Esophagus muscularis mucosa (tissue), 4 donors: ENCODE results near the gene BCR. TPM values are rescaled to one million over a fixed set of nuclear protein-coding genes. Genes with fewer than 3 reads are reported as not detected.

Experiments
- DNase-seq: peaks from one replicate; pipeline ENCODE4 v3.0.0-alpha.2; 2017; ENCODE audit errors: extremely low spot score
- H3K27ac ChIP-seq, 4 donors: fragments of 200-600 bp; sonication (generic); replicated peaks in 1 of 4; 1 replicate in 3 of 4; 2 replicates in 1 of 4; pipeline ENCODE4 v1.5.1; 2016 to 2019; ENCODE audit warnings: mild to moderate bottlenecking in 1 of 4
- H3K27me3 ChIP-seq, 4 donors: fragments of 200-600 bp; sonication (generic); one replicate each; pipeline versions ENCODE4 v1.5.1 to v1.6.0; 2016 to 2019
- H3K36me3 ChIP-seq, 4 donors: fragments of 200-600 bp; sonication (generic); one replicate each; pipeline ENCODE4 v1.5.1; 2016 to 2019
- H3K4me1 ChIP-seq, 4 donors: fragments of 200-600 bp; sonication (generic); one replicate each; pipeline ENCODE4 v1.5.1; 2016 to 2019
- H3K4me3 ChIP-seq, 4 donors: fragments of 200-600 bp; sonication (generic); 1 replicate in 2 of 4; 2 replicates in 2 of 4; pipeline ENCODE4 v1.5.1; 2016 to 2019; ENCODE audit warnings: mild to moderate bottlenecking in 4 of 4, moderate library complexity in 1 of 4
- H3K9me3 ChIP-seq, 4 donors: fragments of 200-600 bp; sonication (generic); 1 replicate in 3 of 4; 2 replicates in 1 of 4; pipeline ENCODE4 v1.5.1; 2016 to 2019
- EP300 ChIP-seq: sonication (generic); formaldehyde crosslinking; IDR thresholded peaks from one replicate; pipeline ENCODE4 v1.6.1; 2017; ENCODE audit warnings: antibody characterized with exemption
- POLR2A ChIP-seq: fragments of 450-650 bp; IDR thresholded peaks from one replicate; pipeline ENCODE4 v1.6.1; 2017; ENCODE audit warnings: antibody characterized with exemption, moderate library complexity, mild to moderate bottlenecking, low read depth
- POLR2AphosphoS5 ChIP-seq, 2 donors: sonication (generic); formaldehyde crosslinking; IDR thresholded peaks; one replicate each; pipeline ENCODE4 v1.6.1; 2017; ENCODE audit warnings: antibody characterized with exemption in 2 of 2
- WGBS: methylation state at CpG from one replicate; pipeline ENCODE4 v1.1.5; 2018; 5-methylcytosine and 5-hydroxymethylcytosine counted together
- intact Hi-C: fragments of 100-400 bp; cut with DNase I; formaldehyde crosslinking; loops from one replicate; pipeline ENCODE4 v1.15.1; 2023
- total RNA-seq, 4 donors: library from RNA; depleted of rRNA; stranded (reverse); fragments of >200 nt; gene quantifications; one replicate each; pipeline versions ENCODE4 v1.1.0 to v1.2.1, GENCODE V29; 2016
- TF ChIP-seq, protein P1 (sequence below), 3 experiments: fragments of 200-600 bp in 2 of 3; fragments of 450-650 bp in 1 of 3; sonication (generic) in 2 of 3; IDR thresholded peaks; one replicate each; pipeline ENCODE4 v1.5.1; 2017 to 2019; ENCODE audit warnings: antibody characterized with exemption in 3 of 3, mild to moderate bottlenecking in 2 of 3, moderate library complexity in 1 of 3

BCR gene
- total RNA-seq, 4 donors from 2014 or later, result 35.7 to 58.5 (median 48.0) TPM

DNA sequence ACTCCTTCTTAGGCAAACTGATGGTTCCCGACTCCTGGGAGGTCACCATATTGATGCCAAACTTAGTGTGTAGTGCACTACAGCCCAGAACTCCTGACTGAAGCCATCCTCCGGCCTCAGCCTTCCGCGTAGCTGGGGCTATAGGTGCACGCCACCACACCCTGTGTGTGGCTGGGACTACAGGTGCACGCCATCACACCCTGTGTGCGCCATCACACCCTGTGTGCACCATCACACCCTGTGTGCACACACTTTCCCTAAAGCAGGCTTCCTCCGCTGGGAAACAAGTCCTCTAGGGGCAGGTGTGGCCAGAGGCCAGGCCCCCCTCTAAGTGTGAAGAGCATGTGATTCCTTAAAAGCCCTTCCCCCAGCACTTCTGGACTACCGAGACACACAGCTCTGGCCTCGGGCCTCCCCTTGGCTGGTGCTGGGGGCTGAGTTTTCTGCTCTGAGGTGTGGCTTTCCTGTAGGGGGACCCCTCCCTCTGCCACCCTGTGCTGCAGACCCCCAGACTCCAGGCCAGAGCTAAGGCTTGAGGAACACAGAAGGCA is 81.7 kb downstream of the BCR start:
- intact Hi-C loops, result no loop called here
- TF ChIP-seq POLR2A (no peak), POLR2AphosphoS5 (IDR thresholded peaks at IDR 0.05) (no peak), EP300 (no peak)
- TF ChIP-seq, protein P1, sequence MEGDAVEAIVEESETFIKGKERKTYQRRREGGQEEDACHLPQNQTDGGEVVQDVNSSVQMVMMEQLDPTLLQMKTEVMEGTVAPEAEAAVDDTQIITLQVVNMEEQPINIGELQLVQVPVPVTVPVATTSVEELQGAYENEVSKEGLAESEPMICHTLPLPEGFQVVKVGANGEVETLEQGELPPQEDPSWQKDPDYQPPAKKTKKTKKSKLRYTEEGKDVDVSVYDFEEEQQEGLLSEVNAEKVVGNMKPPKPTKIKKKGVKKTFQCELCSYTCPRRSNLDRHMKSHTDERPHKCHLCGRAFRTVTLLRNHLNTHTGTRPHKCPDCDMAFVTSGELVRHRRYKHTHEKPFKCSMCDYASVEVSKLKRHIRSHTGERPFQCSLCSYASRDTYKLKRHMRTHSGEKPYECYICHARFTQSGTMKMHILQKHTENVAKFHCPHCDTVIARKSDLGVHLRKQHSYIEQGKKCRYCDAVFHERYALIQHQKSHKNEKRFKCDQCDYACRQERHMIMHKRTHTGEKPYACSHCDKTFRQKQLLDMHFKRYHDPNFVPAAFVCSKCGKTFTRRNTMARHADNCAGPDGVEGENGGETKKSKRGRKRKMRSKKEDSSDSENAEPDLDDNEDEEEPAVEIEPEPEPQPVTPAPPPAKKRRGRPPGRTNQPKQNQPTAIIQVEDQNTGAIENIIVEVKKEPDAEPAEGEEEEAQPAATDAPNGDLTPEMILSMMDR (IDR thresholded peaks at IDR 0.05), result no peak
- Histone ChIP-seq H3K4me1 (peaks cover 14 to 29% (median 18%) of the 10 kb centered on the region in 4 donors), H3K27me3 (no peaks in the 10 kb centered on the region), H3K4me3 (no peak overlapping the region), H3K27ac (no peak overlapping the region), H3K9me3 (no peaks in the 10 kb centered on the region), H3K36me3 (peaks cover 25 to 74% (median 48%) of the 10 kb centered on the region in 4 donors)
- DNase-seq, result no peak
- WGBS, result 97% methylated on average over 6 of the region's 10 CpGs

DNA sequence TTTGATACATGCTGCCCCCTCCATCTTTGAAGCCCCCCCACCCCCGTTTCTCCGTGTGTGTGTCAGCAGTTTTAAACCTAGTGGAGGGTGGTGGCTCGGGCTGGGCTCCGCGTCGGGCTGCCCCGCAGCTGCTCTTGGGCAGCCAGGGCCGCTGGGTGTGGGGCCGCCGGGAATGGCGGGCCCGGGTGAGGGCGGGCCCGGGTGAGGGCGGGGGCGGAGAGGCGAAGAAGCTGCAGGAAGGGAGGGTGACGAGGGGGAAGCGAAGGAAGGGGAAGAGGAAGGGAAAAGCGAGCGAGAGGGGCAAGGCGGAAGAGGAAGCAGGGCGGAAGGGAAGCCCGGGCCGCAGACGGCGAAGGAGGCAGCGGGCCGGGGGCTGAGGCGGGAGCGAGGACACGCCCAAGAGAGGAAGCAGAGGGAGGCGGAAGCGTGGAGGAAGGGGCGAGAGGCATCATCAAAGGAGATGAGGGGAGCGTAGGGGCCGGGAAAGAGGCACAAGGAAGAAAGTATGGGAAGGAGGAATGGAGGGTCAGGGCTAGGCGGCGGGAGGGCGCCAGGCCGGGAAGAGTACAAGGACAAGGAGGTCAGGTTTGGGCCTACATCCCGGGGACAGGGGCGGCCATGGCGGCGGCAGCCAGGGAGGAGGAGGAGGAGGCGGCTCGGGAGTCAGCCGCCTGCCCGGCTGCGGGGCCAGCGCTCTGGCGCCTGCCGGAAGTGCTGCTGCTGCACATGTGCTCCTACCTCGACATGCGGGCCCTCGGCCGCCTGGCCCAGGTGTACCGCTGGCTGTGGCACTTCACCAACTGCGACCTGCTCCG is 82.4 kb downstream of the BCR start:
- H3K27ac ChIP-seq, result no peak overlapping the region
- no peak for DNase-seq
- H3K4me3 ChIP-seq, result no peak overlapping the region
- H3K9me3 ChIP-seq, result no peaks in the 10 kb centered on the region
- intact Hi-C loops, result no loop called here
- peaks cover 7 to 21% (median 11%) of the 10 kb centered on the region in 4 donors for H3K4me1 ChIP-seq
- H3K36me3 ChIP-seq, result peaks cover 25 to 82% (median 53%) of the 10 kb centered on the region in 4 donors
- 85% methylated on average over 59 of the region's 60 CpGs for WGBS
- H3K27me3 ChIP-seq, result no peaks in the 10 kb centered on the region
- TF ChIP-seq POLR2A (no peak), EP300 (no peak), POLR2AphosphoS5 (IDR thresholded peaks at IDR 0.05) (no peak)
- TF ChIP-seq, protein P1 (IDR thresholded peaks at IDR 0.05), result no peak

DNA sequence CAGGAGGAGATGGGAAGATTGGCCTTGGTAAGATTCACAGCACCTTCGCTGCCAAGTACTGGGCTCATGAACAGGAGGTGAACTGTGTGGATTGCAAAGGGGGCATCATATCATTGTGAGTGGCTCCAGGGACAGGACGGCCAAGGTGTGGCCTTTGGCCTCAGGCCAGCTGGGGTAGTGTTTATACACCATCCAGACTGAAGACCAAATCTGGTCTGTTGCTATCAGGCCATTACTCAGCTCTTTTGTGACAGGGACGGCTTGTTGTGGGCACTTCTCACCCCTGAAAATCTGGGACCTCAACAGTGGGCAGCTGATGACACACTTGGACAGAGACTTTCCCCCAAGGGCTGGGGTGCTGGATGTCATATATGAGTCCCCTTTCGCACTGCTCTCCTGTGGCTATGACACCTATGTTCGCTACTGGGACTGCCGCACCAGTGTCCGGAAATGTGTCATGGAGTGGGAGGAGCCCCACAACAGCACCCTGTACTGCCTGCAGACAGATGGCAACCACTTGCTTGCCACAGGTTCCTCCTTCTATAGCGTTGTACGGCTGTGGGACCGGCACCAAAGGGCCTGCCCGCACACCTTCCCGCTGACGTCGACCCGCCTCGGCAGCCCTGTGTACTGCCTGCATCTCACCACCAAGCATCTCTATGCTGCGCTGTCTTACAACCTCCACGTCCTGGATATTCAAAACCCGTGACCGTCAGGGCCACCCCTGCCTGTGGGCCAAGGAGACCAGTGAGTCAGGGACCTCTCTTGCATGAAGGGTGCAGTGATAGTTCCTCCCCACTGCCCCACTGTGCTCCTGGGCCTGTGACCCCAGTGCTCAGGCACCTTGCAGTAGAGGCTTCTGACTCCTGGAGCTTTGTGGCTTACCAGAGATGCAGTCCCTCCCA is 83.6 kb downstream of the BCR start:
- Histone ChIP-seq H3K36me3 (peaks cover 33 to 83% (median 61%) of the 10 kb centered on the region in 4 donors), H3K4me1 (peaks cover 0 to 13% (median under 1%) of the 10 kb centered on the region in 4 donors), H3K27ac (no peak overlapping the region), H3K27me3 (no peaks in the 10 kb centered on the region), H3K9me3 (no peaks in the 10 kb centered on the region), H3K4me3 (no peak overlapping the region)
- TF ChIP-seq EP300, result no peak
- no peak for DNase-seq
- intact Hi-C loops, result no loop called here
- WGBS, result 86% methylated on average over 18 of the region's 20 CpGs

DNA sequence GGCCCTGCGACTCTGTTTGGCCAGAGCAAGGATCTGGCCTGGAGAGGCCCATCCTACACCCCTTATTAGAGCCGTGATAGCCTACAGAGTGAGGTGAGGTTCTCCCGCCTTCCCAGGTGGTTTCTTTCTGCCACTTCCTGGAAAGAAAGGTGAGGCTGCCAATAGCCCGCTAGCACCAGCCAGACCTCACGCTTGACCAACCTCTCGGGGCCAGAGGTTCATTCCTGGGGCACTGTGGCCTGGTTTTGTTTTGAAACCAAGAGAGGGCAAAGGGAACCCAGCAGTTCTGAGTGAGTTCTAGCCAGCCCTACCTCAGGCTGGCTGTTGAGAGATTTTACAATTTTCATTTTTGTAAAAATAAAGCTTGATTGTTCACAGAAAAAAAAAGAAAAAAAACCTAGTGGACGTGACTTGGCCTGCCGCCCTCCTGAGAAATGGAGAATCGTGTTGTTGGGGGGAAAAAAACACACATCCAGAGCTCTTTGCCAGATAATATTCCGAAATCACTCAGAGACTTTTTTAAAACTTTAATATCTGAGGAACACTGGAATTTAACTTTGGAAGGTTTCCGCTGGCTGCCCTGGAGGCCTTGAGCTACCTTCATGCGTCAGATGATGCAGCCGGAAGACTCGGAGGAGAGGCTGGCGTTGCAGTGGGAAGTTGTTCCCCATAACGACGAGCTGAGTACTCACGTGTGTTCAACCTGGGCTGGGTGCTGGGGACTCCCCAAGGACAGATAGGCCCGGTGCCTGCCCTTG is 84.5 kb downstream of the BCR start:
- H3K27ac ChIP-seq, result peak overlapping the region in 1 of 4 donors; percentile 28
- WGBS, result 79% methylated on average over 18 of the region's 19 CpGs
- H3K9me3 ChIP-seq, result no peaks in the 10 kb centered on the region
- H3K36me3 ChIP-seq, result peaks cover 33 to 88% (median 69%) of the 10 kb centered on the region in 4 donors
- intact Hi-C loops, result no loop called here
- peaks cover 0 to 13% (median 0%) of the 10 kb centered on the region in 4 donors for H3K4me1 ChIP-seq
- DNase-seq, result no peak
- TF ChIP-seq, protein P1 (IDR thresholded peaks at IDR 0.05), result no peak
- TF ChIP-seq POLR2AphosphoS5 (IDR thresholded peaks at IDR 0.05), result no peak
- no peak for TF ChIP-seq EP300
- TF ChIP-seq POLR2A, result no peak
- no peak overlapping the region for H3K4me3 ChIP-seq
- no peaks in the 10 kb centered on the region for H3K27me3 ChIP-seq
